ENCODE results near the gene ZSWIM6. TPM values are rescaled to one million over a fixed set of nuclear protein-coding genes. Genes with fewer than 3 reads are reported as not detected.

The ZSWIM6 gene
- total RNA-seq, 1 experiment from 2014 or later, result 12.9 TPM

- TF ChIP-seq CTCF (conservative IDR thresholded peaks at IDR 0.05), result no peak
- Histone ChIP-seq H3K36me3 (ENCODE audit: low read depth) (no peaks in the 10 kb centered on the region), H4K20me1 (ENCODE audit: insufficient read depth) (peaks cover 4% of the 10 kb centered on the region), H3K4me2 (no peak overlapping the region), H3K27me3 (ENCODE audit: insufficient read depth, low read depth) (no peaks in the 10 kb centered on the region), H3K79me2 (ENCODE audit: low read depth) (peaks cover 86% of the 10 kb centered on the region), H3K4me3 (no peak overlapping the region), H3K4me1 (replicated peaks; ENCODE audit: insufficient read depth) (no peaks in the 10 kb centered on the region), H3F3A (ENCODE audit: insufficient read depth, low read depth) (no peaks in the 10 kb centered on the region), H3K9me2 (ENCODE audit: insufficient read depth) (no peaks in the 10 kb centered on the region; the same call in 1 of the 2 replicates), H2AFZ (no peak overlapping the region), H3K27ac (no peak overlapping the region), H3K9me3 (ENCODE audit: insufficient read depth, low read depth) (peaks cover 4% of the 10 kb centered on the region; the same call in 1 of the 2 replicates)
- DNase-seq, result no peak
- intact Hi-C loops (cut with micrococcal nuclease; ENCODE audit: unreplicated experiment), result no loop called here
- ChIA-PET POLR2A (ENCODE audit: unreplicated experiment) (interaction anchor here (0.5 kb wide), 1 partner anchor 56 kb away, joined by 5 read pairs; no protein-coding TSS in a partner anchor), CTCF (no interaction called here)
- BruUV-seq (replicated peaks), result no TSS peak
These were observed 21.2 kb downstream of the ZSWIM6 start for GRCh38 chr5:61353293-61353692.

- Histone ChIP-seq H3K27ac (no peak overlapping the region), H3K9me2 (ENCODE audit: insufficient read depth) (no peaks in the 10 kb centered on the region; the same call in 1 of the 2 replicates), H3K4me3 (no peak overlapping the region), H3K4me1 (replicated peaks; ENCODE audit: insufficient read depth) (no peaks in the 10 kb centered on the region), H4K20me1 (ENCODE audit: insufficient read depth) (peaks cover 8% of the 10 kb centered on the region), H3K27me3 (ENCODE audit: insufficient read depth, low read depth) (no peaks in the 10 kb centered on the region), H3F3A (ENCODE audit: insufficient read depth, low read depth) (no peaks in the 10 kb centered on the region), H2AFZ (no peak overlapping the region), H3K79me2 (ENCODE audit: low read depth) (peaks cover 86% of the 10 kb centered on the region), H3K9me3 (ENCODE audit: insufficient read depth, low read depth) (peaks cover 4% of the 10 kb centered on the region; the same call in 1 of the 2 replicates), H3K4me2 (no peak overlapping the region), H3K36me3 (ENCODE audit: low read depth) (no peaks in the 10 kb centered on the region)
- POLR2A ChIA-PET (ENCODE audit: unreplicated experiment), result no interaction called here
- intact Hi-C loops (cut with micrococcal nuclease; ENCODE audit: unreplicated experiment), result no loop called here
- TF ChIP-seq CTCF (conservative IDR thresholded peaks at IDR 0.05) (no peak), EZH2 (IDR thresholded peaks at IDR 0.05; ENCODE audit: low read depth) (no peak)
- no TSS peak for BruUV-seq (replicated peaks)
- CTCF ChIA-PET, result no interaction called here
- no peak for DNase-seq
These were observed 22.1 kb downstream of the ZSWIM6 start for GRCh38 chr5:61354199-61354598.

- no TSS peak for BruUV-seq (replicated peaks)
- Histone ChIP-seq H3K27ac (no peak overlapping the region), H3K4me3 (no peak overlapping the region), H3K4me1 (replicated peaks; ENCODE audit: insufficient read depth) (no peaks in the 10 kb centered on the region), H3K9me3 (ENCODE audit: insufficient read depth, low read depth) (peaks cover 4% of the 10 kb centered on the region; the same call in 1 of the 2 replicates), H3K9me2 (ENCODE audit: insufficient read depth) (no peaks in the 10 kb centered on the region; the same call in 1 of the 2 replicates), H3K4me2 (no peak overlapping the region), H2AFZ (no peak overlapping the region), H3K79me2 (ENCODE audit: low read depth) (peaks cover 59% of the 10 kb centered on the region), H4K20me1 (ENCODE audit: insufficient read depth) (peaks cover 5% of the 10 kb centered on the region; the same call in 1 of the 2 replicates), H3F3A (ENCODE audit: insufficient read depth, low read depth) (no peaks in the 10 kb centered on the region), H3K36me3 (ENCODE audit: low read depth) (no peaks in the 10 kb centered on the region), H3K27me3 (ENCODE audit: insufficient read depth, low read depth) (no peaks in the 10 kb centered on the region)
- intact Hi-C loops (cut with micrococcal nuclease; ENCODE audit: unreplicated experiment), result no loop called here
- no peak for DNase-seq
- ChIA-PET CTCF (no interaction called here), POLR2A (ENCODE audit: unreplicated experiment) (no interaction called here)
- TF ChIP-seq EZH2 (IDR thresholded peaks at IDR 0.05; ENCODE audit: low read depth), result no peak
- peak; percentile 66 for TF ChIP-seq CTCF (conservative IDR thresholded peaks at IDR 0.05)
These were observed 25.7 kb downstream of the ZSWIM6 start for GRCh38 chr5:61357745-61358144.
